ENCODE data around the gene CCDC157.

- TF ChIP-seq CTCF (IDR thresholded peaks at IDR 0.05) = peak; percentile 18
- TF ChIP-seq EZH2 (IDR thresholded peaks at IDR 0.05) = no peak
- TF ChIP-seq EZH2phosphoT487 (IDR thresholded peaks at IDR 0.05) = no peak
These were observed 66.6 kb downstream of the CCDC157 start for GRCh38 chr22:30423301-30423958.

All from neural progenitor cell (in vitro differentiated cells).